Ectodermal cell (in vitro differentiated cells): ENCODE measurements around the gene RRM1.

ENCODE experiments used
- H3K27ac ChIP-seq: 2 replicates; pipeline ENCODE4 v1.7.0; 2013; ENCODE audit warnings: mild to moderate bottlenecking, low read depth, low read length; ENCODE audit not compliant: insufficient read depth, poor library complexity, severe bottlenecking
- H3K27me3 ChIP-seq: 2 replicates; pipeline ENCODE4 v1.7.0; 2013; ENCODE audit warnings: mild to moderate bottlenecking, low read length; ENCODE audit not compliant: insufficient read depth, control insufficient read depth, poor library complexity, severe bottlenecking
- H3K36me3 ChIP-seq: one replicate; pipeline ENCODE4 v1.7.0; 2013; ENCODE audit warnings: low read length; ENCODE audit not compliant: control insufficient read depth, insufficient read depth
- H3K4me1 ChIP-seq: one replicate; pipeline ENCODE4 v1.7.0; 2013; ENCODE audit warnings: low read length; ENCODE audit not compliant: control insufficient read depth, insufficient read depth
- H3K4me3 ChIP-seq: 2 replicates; pipeline ENCODE4 v1.7.0; 2013; ENCODE audit warnings: low read depth, low read length, control low read depth; ENCODE audit not compliant: insufficient read depth
- H3K9me3 ChIP-seq: 2 replicates; pipeline ENCODE4 v1.7.0; 2013; ENCODE audit warnings: mild to moderate bottlenecking, low read length, moderate library complexity; ENCODE audit not compliant: control insufficient read depth
- WGBS, 2 experiments: methylation state at CpG; one replicate each; pipeline ENCODE4 v1.1.7; 2013; ENCODE audit warnings: missing lambda C conversion rate in 2 of 2; 5-methylcytosine and 5-hydroxymethylcytosine counted together

Gene RRM1

GRCh38 chr11:4063348-4063747 lies 31.3 kb upstream of the RRM1 start:
- H3K27ac ChIP-seq: no peak overlapping the region
- H3K9me3 ChIP-seq: no peaks in the 10 kb centered on the region
- H3K4me3 ChIP-seq: no peak overlapping the region
- no peaks in the 10 kb centered on the region for H3K27me3 ChIP-seq
- no peaks in the 10 kb centered on the region for H3K36me3 ChIP-seq
- WGBS, 2 experiments: 88 to 100% methylated on average over 2 of the region's 3 CpGs
- no peaks in the 10 kb centered on the region for H3K4me1 ChIP-seq

GRCh38 chr11:4064278-4064955 lies 30.2 kb upstream of the RRM1 start:
- Histone ChIP-seq H3K4me1 (no peaks in the 10 kb centered on the region), H3K27ac (no peak overlapping the region), H3K4me3 (no peak overlapping the region), H3K27me3 (no peaks in the 10 kb centered on the region), H3K9me3 (no peaks in the 10 kb centered on the region), H3K36me3 (no peaks in the 10 kb centered on the region)
- 100% methylated on average over 1 of the region's 1 CpG; no CpG with 5 or more reads in 1 of the 2 experiments for WGBS, 2 experiments

GRCh38 chr11:4065086-4065485 lies 29.5 kb upstream of the RRM1 start:
- H3K9me3 ChIP-seq: no peaks in the 10 kb centered on the region
- no peaks in the 10 kb centered on the region for H3K36me3 ChIP-seq
- no peaks in the 10 kb centered on the region for H3K4me1 ChIP-seq
- 95 to 100% methylated on average over 1 of the region's 1 CpG for WGBS, 2 experiments
- no peaks in the 10 kb centered on the region for H3K27me3 ChIP-seq
- H3K4me3 ChIP-seq: no peak overlapping the region
- no peak overlapping the region for H3K27ac ChIP-seq

GRCh38 chr11:4065601-4066377 lies 28.8 kb upstream of the RRM1 start:
- H3K27ac ChIP-seq: no peak overlapping the region
- no peaks in the 10 kb centered on the region for H3K9me3 ChIP-seq
- WGBS, 2 experiments: 82 to 83% methylated on average over 2 of the region's 2 CpGs

GRCh38 chr11:4066910-4067309 lies 27.7 kb upstream of the RRM1 start:
- Histone ChIP-seq H3K9me3 (no peaks in the 10 kb centered on the region), H3K4me3 (no peak overlapping the region), H3K36me3 (no peaks in the 10 kb centered on the region), H3K27ac (no peak overlapping the region), H3K4me1 (no peaks in the 10 kb centered on the region), H3K27me3 (no peaks in the 10 kb centered on the region)
- WGBS, 2 experiments: 83 to 86% methylated on average over 5 of the region's 5 CpGs

More at GRCh38 chr11:4065601-4066377, 28.8 kb upstream of the RRM1 start:
- H3K4me1 ChIP-seq: no peaks in the 10 kb centered on the region
- H3K4me3 ChIP-seq: no peak overlapping the region
- H3K27me3 ChIP-seq: no peaks in the 10 kb centered on the region
- no peaks in the 10 kb centered on the region for H3K36me3 ChIP-seq

GRCh38 chr11:4068962-4069361 lies 25.6 kb upstream of the RRM1 start:
- Histone ChIP-seq H3K9me3 (no peaks in the 10 kb centered on the region), H3K4me3 (no peak overlapping the region), H3K27me3 (no peaks in the 10 kb centered on the region), H3K4me1 (peaks cover 2% of the 10 kb centered on the region), H3K36me3 (no peaks in the 10 kb centered on the region), H3K27ac (no peak overlapping the region)
- 75 to 95% methylated on average over 1 of the region's 1 CpG for whole genome bisulfite sequencing, 2 experiments

- no peak overlapping the region for H3K4me3 ChIP-seq
- H3K4me1 ChIP-seq: peaks cover 2% of the 10 kb centered on the region
- no peaks in the 10 kb centered on the region for H3K9me3 ChIP-seq
- H3K27ac ChIP-seq: no peak overlapping the region
- no peaks in the 10 kb centered on the region for H3K36me3 ChIP-seq
- no peaks in the 10 kb centered on the region for H3K27me3 ChIP-seq
These were observed 23.3 kb upstream of the RRM1 start for GRCh38 chr11:4071325-4071724.

- Histone ChIP-seq H3K4me3 (no peak overlapping the region), H3K27ac (no peak overlapping the region), H3K4me1 (peaks cover 2% of the 10 kb centered on the region)
These were observed 22.7 kb upstream of the RRM1 start for GRCh38 chr11:4071914-4072313.

GRCh38 chr11:4072668-4073285 lies 21.8 kb upstream of the RRM1 start:
- Histone ChIP-seq H3K27ac (no peak overlapping the region), H3K4me3 (no peak overlapping the region), H3K36me3 (no peaks in the 10 kb centered on the region), H3K27me3 (no peaks in the 10 kb centered on the region), H3K4me1 (peaks cover 2% of the 10 kb centered on the region), H3K9me3 (no peaks in the 10 kb centered on the region)
- 19 to 21% methylated on average over 3 of the region's 4 CpGs for WGBS, 2 experiments

More at GRCh38 chr11:4071914-4072313, 22.7 kb upstream of the RRM1 start:
- H3K9me3 ChIP-seq: no peaks in the 10 kb centered on the region
- H3K27me3 ChIP-seq: no peaks in the 10 kb centered on the region
- no peaks in the 10 kb centered on the region for H3K36me3 ChIP-seq

GRCh38 chr11:4074266-4074665 lies 20.3 kb upstream of the RRM1 start:
- no peaks in the 10 kb centered on the region for H3K27me3 ChIP-seq
- H3K9me3 ChIP-seq: no peaks in the 10 kb centered on the region
- H3K36me3 ChIP-seq: no peaks in the 10 kb centered on the region
- H3K4me3 ChIP-seq: no peak overlapping the region
- H3K4me1 ChIP-seq: peaks cover 2% of the 10 kb centered on the region
- H3K27ac ChIP-seq: no peak overlapping the region
- 94 to 98% methylated on average over 7 of the region's 7 CpGs for WGBS, 2 experiments
